Body of pancreas (tissue), 4 donors: Measurements from ENCODE around the gene AKR1C1.
"Not testable (repeated sequence)": the region's sequence is repeated elsewhere in the genome, so short reads cannot be mapped to it uniquely, and the experiment has no call there.

Source experiments
- CTCF ChIP-seq, 7 experiments: fragments of 450-650 bp in 4 of 7; fragments of 200-600 bp in 3 of 7; sonication (generic) in 3 of 7; IDR thresholded peaks; one replicate each; pipeline ENCODE4 v1.5.1; 2016 to 2019; ENCODE audit warnings: antibody characterized with exemption in 7 of 7
- POLR2A ChIP-seq, 3 donors: fragments of 450-650 bp; IDR thresholded peaks; one replicate each; pipeline ENCODE4 v1.6.1; 2016; ENCODE audit warnings: antibody characterized with exemption in 3 of 3, mild to moderate bottlenecking in 2 of 3

DNA sequence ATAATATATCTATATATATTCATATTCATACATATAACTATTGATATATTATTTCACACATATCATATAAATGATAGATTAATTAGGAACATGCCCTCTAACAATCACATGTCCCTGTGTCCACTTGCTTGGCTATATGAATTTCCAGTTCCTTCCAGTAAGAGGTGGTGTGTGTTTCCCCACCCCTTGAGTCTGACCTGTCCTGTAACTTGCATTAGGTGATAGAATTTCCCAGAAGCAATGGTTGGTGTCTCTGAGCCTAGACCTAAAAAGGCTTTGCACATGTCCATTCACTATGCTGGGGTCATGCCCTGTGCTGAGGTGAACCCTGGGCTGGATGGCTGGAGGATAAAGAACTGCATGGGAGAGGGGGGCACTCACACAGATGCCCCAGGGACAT lies 31.0 kb downstream of the AKR1C1 start:
- not testable (repeated sequence) for TF ChIP-seq CTCF, POLR2A (IDR thresholded peaks at IDR 0.05)
